ENCODE measurements around the gene AMOT. TPM values are rescaled to one million over a fixed set of nuclear protein-coding genes. Genes with fewer than 3 reads are reported as not detected.

Gene AMOT
- total and polyA plus RNA-seq, 2 of the 4 experiments (the other 2 are of a cell fraction): 4.7 to 9.1 TPM

- H3K27ac ChIP-seq (ENCODE audit: insufficient read depth, low read length): no peak overlapping the region; the same call in 1 of the 2 replicates
- no peaks in the 10 kb centered on the region for H3K36me3 ChIP-seq (ENCODE audit: control insufficient read depth, insufficient read depth, low read length)
- H3K4ac ChIP-seq (ENCODE audit: low read depth, low read length): peak overlapping the region; percentile 29; the same call in 1 of the 2 replicates
- in situ Hi-C loops (cut with MboI; ENCODE audit: low sequenced_read_pairs) (no loop called here), dilution Hi-C loops (cut with HindIII; ENCODE audit: low sequenced_read_pairs, unreplicated experiment) (no loop called here), intact Hi-C loops (cut with micrococcal nuclease) (loop anchor here (2.0 kb wide), 1 partner anchor 22 kb away; the partner anchor contains the start of gene AMOT)
- no peak overlapping the region for H3K56ac ChIP-seq (ENCODE audit: extremely low read depth, insufficient read depth, low read length)
- H3K9ac ChIP-seq (ENCODE audit: low read depth, low read length): no peak overlapping the region
- no peak overlapping the region for H2AFZ ChIP-seq (replicated peaks; ENCODE audit: low read length, poor library complexity)
- H3K4me2 ChIP-seq (ENCODE audit: low read depth, low read length): peak overlapping the region; percentile 89; the same call in 1 of the 2 replicates
- no TSS peak for BruUV-seq (replicated peaks)
- H3K4me3 ChIP-seq (ENCODE audit: insufficient read depth, low read depth, low read length): no peak overlapping the region
- no peak overlapping the region for H2BK5ac ChIP-seq (ENCODE audit: low read depth, low read length, poor library complexity, severe bottlenecking)
- peak overlapping the region; percentile 19 for H2AK9ac ChIP-seq (replicated peaks; ENCODE audit: low read depth, low read length, poor library complexity)
- H3K18ac ChIP-seq (ENCODE audit: low read depth, low read length): no peak overlapping the region
- H4K8ac ChIP-seq (ENCODE audit: low read depth in 2 of 2, low read length in 2 of 2): no peak overlapping the region
- H3K23ac ChIP-seq (ENCODE audit: low read depth, low read length): no peak overlapping the region
- POLR2A ChIA-PET (ENCODE audit: unreplicated experiment): no interaction called here
- ATAC-seq (ENCODE audit: low read depth) (no peak), DNase-seq (no peak)
- no peak overlapping the region for H2BK20ac ChIP-seq (ENCODE audit: low read depth, low read length)
- CTCF ChIA-PET: no interaction called here
- no CpG with 5 or more reads among the region's 11 CpGs for WGBS, 2 experiments (ENCODE audit: extremely low coverage in 2 of 2, insufficient read length in 1 of 2)
- no peaks in the 10 kb centered on the region for H3K9me3 ChIP-seq (ENCODE audit: control insufficient read depth, insufficient read depth, low read length)
- H2BK15ac ChIP-seq (ENCODE audit: low read depth, low read length): no peak overlapping the region; the same call in 2 of the 3 replicates
- H3K79me1 ChIP-seq (ENCODE audit: low read depth in 1 of 2, low read length in 2 of 2): no peaks in the 10 kb centered on the region
- H2BK120ac ChIP-seq (ENCODE audit: low read depth, low read length): no peak overlapping the region; the same call in 1 of the 2 replicates
- H4K91ac ChIP-seq (ENCODE audit: insufficient read depth, low read depth, low read length): peak overlapping the region; percentile 7
- H3K4me1 ChIP-seq (ENCODE audit: control insufficient read depth, insufficient read depth, low read length): peaks cover 6% of the 10 kb centered on the region
- H4K20me1 ChIP-seq (ENCODE audit: insufficient read depth, low read length): peaks cover 5% of the 10 kb centered on the region; the same call in 1 of the 2 replicates
- H4K5ac ChIP-seq (ENCODE audit: low read depth, low read length): no peak overlapping the region; the same call in 1 of the 2 replicates
- peaks cover 5% of the 10 kb centered on the region; the same call in 1 of the 2 replicates for H3K9me1 ChIP-seq (ENCODE audit: insufficient read depth, low read length)
- peaks cover 7% of the 10 kb centered on the region; the same call in 1 of the 2 replicates for H3K27me3 ChIP-seq (ENCODE audit: control insufficient read depth, insufficient read depth, low read length)
- H3K14ac ChIP-seq (replicated peaks; ENCODE audit: low read depth, low read length): no peak overlapping the region
- no peak overlapping the region for H2AK5ac ChIP-seq (ENCODE audit: low read depth, low read length)
- TF ChIP-seq, protein P1, sequence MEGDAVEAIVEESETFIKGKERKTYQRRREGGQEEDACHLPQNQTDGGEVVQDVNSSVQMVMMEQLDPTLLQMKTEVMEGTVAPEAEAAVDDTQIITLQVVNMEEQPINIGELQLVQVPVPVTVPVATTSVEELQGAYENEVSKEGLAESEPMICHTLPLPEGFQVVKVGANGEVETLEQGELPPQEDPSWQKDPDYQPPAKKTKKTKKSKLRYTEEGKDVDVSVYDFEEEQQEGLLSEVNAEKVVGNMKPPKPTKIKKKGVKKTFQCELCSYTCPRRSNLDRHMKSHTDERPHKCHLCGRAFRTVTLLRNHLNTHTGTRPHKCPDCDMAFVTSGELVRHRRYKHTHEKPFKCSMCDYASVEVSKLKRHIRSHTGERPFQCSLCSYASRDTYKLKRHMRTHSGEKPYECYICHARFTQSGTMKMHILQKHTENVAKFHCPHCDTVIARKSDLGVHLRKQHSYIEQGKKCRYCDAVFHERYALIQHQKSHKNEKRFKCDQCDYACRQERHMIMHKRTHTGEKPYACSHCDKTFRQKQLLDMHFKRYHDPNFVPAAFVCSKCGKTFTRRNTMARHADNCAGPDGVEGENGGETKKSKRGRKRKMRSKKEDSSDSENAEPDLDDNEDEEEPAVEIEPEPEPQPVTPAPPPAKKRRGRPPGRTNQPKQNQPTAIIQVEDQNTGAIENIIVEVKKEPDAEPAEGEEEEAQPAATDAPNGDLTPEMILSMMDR (conservative IDR thresholded peaks at IDR 0.05; ENCODE audit: low read depth, low read length): no peak
- TF ChIP-seq NFE2L2 (IDR thresholded peaks at IDR 0.05; ENCODE audit: low read depth, low read length) (no peak), MAZ (IDR thresholded peaks at IDR 0.05; ENCODE audit: borderline replicate concordance, low read depth, low read length) (no peak), CEBPB (IDR thresholded peaks at IDR 0.05; ENCODE audit: low read depth, low read length) (no peak), CHD1 (IDR thresholded peaks at IDR 0.05; ENCODE audit: low read depth, low read length) (no peak), RCOR1 (IDR thresholded peaks at IDR 0.05; ENCODE audit: insufficient replicate concordance, low read length) (no peak), FOS (IDR thresholded peaks at IDR 0.05; ENCODE audit: low read depth, low read length) (no peak), RAD21 (IDR thresholded peaks at IDR 0.05; ENCODE audit: low read length) (no peak), SMC3 (IDR thresholded peaks at IDR 0.05; ENCODE audit: low read depth, low read length) (no peak), MXI1 (IDR thresholded peaks at IDR 0.05; ENCODE audit: borderline replicate concordance, low read depth, low read length) (no peak), RFX5 (IDR thresholded peaks at IDR 0.05; ENCODE audit: low read depth, low read length) (no peak), POLR2A (IDR thresholded peaks at IDR 0.05; ENCODE audit: low read depth, low read length) (no peak), MAFK (IDR thresholded peaks at IDR 0.05; ENCODE audit: low read depth, low read length) (no peak), BHLHE40 (IDR thresholded peaks at IDR 0.05; ENCODE audit: low read depth, low read length) (no peak)
- TF ChIP-seq, protein P2, sequence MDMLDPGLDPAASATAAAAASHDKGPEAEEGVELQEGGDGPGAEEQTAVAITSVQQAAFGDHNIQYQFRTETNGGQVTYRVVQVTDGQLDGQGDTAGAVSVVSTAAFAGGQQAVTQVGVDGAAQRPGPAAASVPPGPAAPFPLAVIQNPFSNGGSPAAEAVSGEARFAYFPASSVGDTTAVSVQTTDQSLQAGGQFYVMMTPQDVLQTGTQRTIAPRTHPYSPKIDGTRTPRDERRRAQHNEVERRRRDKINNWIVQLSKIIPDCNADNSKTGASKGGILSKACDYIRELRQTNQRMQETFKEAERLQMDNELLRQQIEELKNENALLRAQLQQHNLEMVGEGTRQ (IDR thresholded peaks at IDR 0.05; ENCODE audit: low read depth, low read length): no peak
These were observed 22.3 kb downstream of the AMOT start for GRCh38 chrX:112818114-112819007.
